ENCODE measurements around the gene PAH.

- TF ChIP-seq CTCF (IDR thresholded peaks at IDR 0.05) (no peak), POLR2A (IDR thresholded peaks at IDR 0.05) (no peak)
Measured at GRCh38 chr12:102806110-102806509, 110.9 kb downstream of the PAH start.

Data from right lobe of liver (tissue), 4 donors.